HCT116 (cell line): ENCODE measurements around the gene F2RL2.
A peak's percentile ranks its signal among the peaks of the same experiment; 100 is the strongest.

Experiments
- CBX3 ChIP-seq: IDR thresholded peaks from 2 replicates; pipeline ENCODE4 v1.6.1; 2012; ENCODE audit warnings: low read depth
- CEBPB ChIP-seq: IDR thresholded peaks from 2 replicates; pipeline ENCODE4 v1.6.1; 2012; ENCODE audit warnings: low read depth
- CTCF ChIP-seq, 3 experiments: fragments of 200-600 bp in 1 of 3; sonication (generic) in 1 of 3; IDR thresholded peaks in 2 of 3; conservative IDR thresholded peaks in 1 of 3; 2 replicates each; pipeline ENCODE4 v1.5.1; 2012 to 2017; ENCODE audit warnings: low read depth in 2 of 3, low read length in 2 of 3, antibody characterized with exemption in 1 of 3, borderline replicate concordance in 1 of 3, control low read depth in 1 of 3, mild to moderate bottlenecking in 1 of 3, mixed read lengths in 1 of 3, mixed run types in 1 of 3, moderate library complexity in 1 of 3; ENCODE audit not compliant: insufficient read depth in 1 of 3
- ELF1 ChIP-seq: IDR thresholded peaks from 2 replicates; pipeline ENCODE4 v1.6.1; 2012; ENCODE audit warnings: low read depth, borderline replicate concordance
- EZH2 ChIP-seq: fragments of 200-600 bp; sonication (generic); IDR thresholded peaks from 2 replicates; pipeline ENCODE4 v1.6.1; 2017; ENCODE audit warnings: antibody characterized with exemption, mixed run types
- EZH2phosphoT487 ChIP-seq: fragments of 200-600 bp; IDR thresholded peaks from 2 replicates; pipeline ENCODE4 v1.6.1; 2018; ENCODE audit warnings: antibody characterized with exemption, borderline replicate concordance
- POLR2A ChIP-seq: IDR thresholded peaks from 2 replicates; pipeline ENCODE4 v1.7.0; 2011; ENCODE audit warnings: borderline replicate concordance; ENCODE audit not compliant: insufficient read depth, insufficient read length; ENCODE audit errors: extremely low read depth
- POLR2AphosphoS5 ChIP-seq: IDR thresholded peaks from 2 replicates; pipeline ENCODE4 v1.6.1; 2011; ENCODE audit warnings: mild to moderate bottlenecking, low read depth, low read length, moderate library complexity
- REST ChIP-seq: IDR thresholded peaks from 2 replicates; pipeline ENCODE4 v1.6.1; 2012; ENCODE audit warnings: low read depth
- SIN3A ChIP-seq: IDR thresholded peaks from 2 replicates; pipeline ENCODE4 v1.6.1; 2012; ENCODE audit warnings: low read depth
- SRF ChIP-seq: IDR thresholded peaks from 2 replicates; pipeline ENCODE4 v1.6.1; 2012; ENCODE audit warnings: low read depth
- ZFX ChIP-seq: fragments of 450-650 bp; IDR thresholded peaks from 2 replicates; pipeline ENCODE4 v1.6.1; 2017
- ZNF274 ChIP-seq: fragments of 200-500 bp; sonication (Bioruptor generic); IDR thresholded peaks from 2 replicates; pipeline ENCODE4 v1.6.1; 2014; ENCODE audit warnings: mild to moderate bottlenecking, low read depth, low read length, inconsistent platforms

DNA sequence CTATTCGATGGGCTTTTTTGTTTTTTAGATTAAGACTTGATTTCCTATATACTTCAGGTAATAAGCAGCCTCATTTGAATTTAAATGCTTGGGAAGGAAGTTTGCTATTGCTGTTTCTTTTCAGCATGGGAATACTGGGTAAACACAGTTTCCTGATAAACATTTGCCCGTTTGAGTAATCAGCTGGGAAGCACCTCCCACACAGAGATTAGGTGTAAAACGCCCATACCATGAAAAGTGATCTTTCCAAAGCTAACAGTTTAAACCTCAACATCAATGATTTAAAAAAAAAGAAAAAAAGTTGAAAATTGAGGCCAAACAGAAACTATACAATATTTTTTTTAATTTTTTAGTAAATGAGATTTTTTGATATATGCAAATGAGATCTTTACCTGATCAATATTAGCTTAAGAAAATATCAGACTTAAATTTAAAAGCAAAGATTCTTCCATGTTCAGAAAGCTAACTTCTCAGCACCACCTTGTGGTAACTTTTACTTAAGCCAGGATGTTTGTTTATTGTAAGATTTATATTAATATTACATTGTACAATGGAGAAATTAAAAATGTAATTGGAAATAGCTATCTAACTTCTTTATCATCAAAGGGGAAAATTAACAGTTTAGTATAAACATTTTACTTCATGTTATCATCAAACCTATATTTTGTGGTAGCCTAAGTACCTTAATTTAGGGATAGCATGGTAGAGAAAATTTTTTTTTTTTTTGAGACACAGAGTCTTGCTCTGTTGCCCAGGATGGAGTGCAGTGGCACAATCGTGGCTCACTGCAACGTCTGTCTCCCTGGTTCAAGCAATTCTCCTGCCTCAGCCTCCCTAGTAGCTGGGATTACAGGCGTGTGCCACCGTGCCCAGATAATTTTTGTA, 39.8 kb downstream of the F2RL2 start:
- TF ChIP-seq CTCF (IDR thresholded peaks at IDR 0.05 in 2 of 3, conservative IDR thresholded peaks at IDR 0.05 in 1 of 3; ENCODE audit: borderline replicate concordance in 1 of 3, insufficient read depth in 1 of 3, low read depth in 2 of 3, low read length in 2 of 3) (peak; percentile 41 to 51 (median 51); a peak in 5 of 6 replicates), EZH2phosphoT487 (no peak), EZH2 (no peak), SIN3A (no peak), ZNF274 (no peak), REST (no peak), POLR2AphosphoS5 (no peak), POLR2A (no peak), CEBPB (no peak), ELF1 (no peak), ZFX (no peak), CBX3 (no peak), SRF (no peak)
